SK-N-SH treated with all-trans-retinoic acid at 6 μM for 48 hours (cell line): ENCODE data around the gene MITD1.

Source experiments
- ATAC-seq: fragments of 200-7000 bp; cut with Tn5 transposase; 3 replicates; pipeline ENCODE4 v1.9.1; 2020; ENCODE audit warnings: mild to moderate bottlenecking, moderate library complexity
- ARNTL ChIP-seq: fragments of 450-650 bp; formaldehyde crosslinking; IDR thresholded peaks from 2 replicates; pipeline ENCODE4 v1.5.0; 2020; ENCODE audit warnings: low read depth, mild to moderate bottlenecking, moderate library complexity, borderline replicate concordance
- BACH2 ChIP-seq: fragments of 250-450 bp; sonication (Bioruptor Pico); IDR thresholded peaks from 2 replicates; pipeline ENCODE4 v1.9.0; 2021; ENCODE audit warnings: mild to moderate bottlenecking, borderline replicate concordance
- ESRRG ChIP-seq: fragments of 250-450 bp; sonication (Bioruptor Pico); IDR thresholded peaks from 2 replicates; pipeline ENCODE4 v1.6.1; 2021; ENCODE audit warnings: mild to moderate bottlenecking
- GLIS3 ChIP-seq: fragments of 250-450 bp; sonication (Bioruptor Pico); IDR thresholded peaks from 2 replicates; pipeline ENCODE4 v1.5.0; 2020; ENCODE audit warnings: mild to moderate bottlenecking, moderate library complexity
- ISL1 ChIP-seq: fragments of 250-450 bp; sonication (Bioruptor Pico); IDR thresholded peaks from 2 replicates; pipeline ENCODE4 v2.1.2; 2022; ENCODE audit warnings: mild to moderate bottlenecking, moderate library complexity
- OSR1 ChIP-seq: fragments of 250-450 bp; sonication (Bioruptor Pico); IDR thresholded peaks from 2 replicates; pipeline ENCODE4 v1.8.0; 2022; ENCODE audit warnings: moderate library complexity, mild to moderate bottlenecking, inconsistent platforms
- PATZ1 ChIP-seq: fragments of 250-450 bp; sonication (Bioruptor Pico); IDR thresholded peaks from 2 replicates; pipeline ENCODE4 v1.8.0; 2020; ENCODE audit warnings: mild to moderate bottlenecking, moderate library complexity, borderline replicate concordance
- PPARA ChIP-seq: fragments of 250-450 bp; sonication (Bioruptor Pico); IDR thresholded peaks from 2 replicates; pipeline ENCODE4 v1.5.0; 2020; ENCODE audit warnings: mild to moderate bottlenecking, borderline replicate concordance
- RARB ChIP-seq: fragments of 250-450 bp; sonication (Bioruptor Pico); IDR thresholded peaks from 2 replicates; pipeline ENCODE4 v1.8.0; 2021; ENCODE audit warnings: mild to moderate bottlenecking, moderate library complexity
- SNAI2 ChIP-seq: fragments of 250-450 bp; sonication (Bioruptor Pico); IDR thresholded peaks from 2 replicates; pipeline ENCODE4 v1.5.0; 2020; ENCODE audit warnings: mild to moderate bottlenecking, moderate library complexity
- TOX ChIP-seq: fragments of 250-450 bp; sonication (Bioruptor Pico); IDR thresholded peaks from 2 replicates; pipeline ENCODE4 v1.8.0; 2021; ENCODE audit warnings: mild to moderate bottlenecking, moderate library complexity, borderline replicate concordance
- ZC3H10 ChIP-seq: fragments of 250-450 bp; sonication (Bioruptor Pico); IDR thresholded peaks from 2 replicates; pipeline ENCODE4 v1.5.1; 2021; ENCODE audit warnings: mild to moderate bottlenecking, moderate library complexity
- ZFP30 ChIP-seq: fragments of 450-650 bp; formaldehyde crosslinking; IDR thresholded peaks from 2 replicates; pipeline ENCODE4 v1.5.0; 2022; ENCODE audit warnings: mild to moderate bottlenecking, moderate library complexity
- ZNF565 ChIP-seq: fragments of 450-650 bp; formaldehyde crosslinking; conservative IDR thresholded peaks from 2 replicates; pipeline ENCODE4 v1.5.0; 2020; ENCODE audit warnings: low read depth, mild to moderate bottlenecking, moderate library complexity
- ZNF70 ChIP-seq: fragments of 450-650 bp; formaldehyde crosslinking; IDR thresholded peaks from 2 replicates; pipeline ENCODE4 v1.5.0; 2020; ENCODE audit warnings: mild to moderate bottlenecking, moderate library complexity
- ZNF8 ChIP-seq: fragments of 450-650 bp; formaldehyde crosslinking; IDR thresholded peaks from 2 replicates; pipeline ENCODE4 v1.5.0; 2020; ENCODE audit warnings: mild to moderate bottlenecking, moderate library complexity
- TF ChIP-seq, protein P1 (sequence below): fragments of 250-450 bp; sonication (Bioruptor Pico); IDR thresholded peaks from 2 replicates; pipeline ENCODE4 v1.5.1; 2021; ENCODE audit warnings: mild to moderate bottlenecking, moderate library complexity
- TF ChIP-seq, protein P2 (sequence below): fragments of 250-450 bp; sonication (Bioruptor Pico); IDR thresholded peaks from 2 replicates; pipeline ENCODE4 v1.5.0; 2020; ENCODE audit warnings: mild to moderate bottlenecking, moderate library complexity
- TF ChIP-seq, protein P3 (sequence below): fragments of 250-450 bp; sonication (Bioruptor Pico); IDR thresholded peaks from 2 replicates; pipeline ENCODE4 v1.5.1; 2020; ENCODE audit warnings: low read depth, mild to moderate bottlenecking, moderate library complexity
- TF ChIP-seq, protein P4 (sequence below): fragments of 250-450 bp; sonication (Bioruptor Pico); IDR thresholded peaks from 2 replicates; pipeline ENCODE4 v1.8.0; 2021; ENCODE audit warnings: low read depth, mild to moderate bottlenecking, moderate library complexity, borderline replicate concordance

MITD1 gene

DNA sequence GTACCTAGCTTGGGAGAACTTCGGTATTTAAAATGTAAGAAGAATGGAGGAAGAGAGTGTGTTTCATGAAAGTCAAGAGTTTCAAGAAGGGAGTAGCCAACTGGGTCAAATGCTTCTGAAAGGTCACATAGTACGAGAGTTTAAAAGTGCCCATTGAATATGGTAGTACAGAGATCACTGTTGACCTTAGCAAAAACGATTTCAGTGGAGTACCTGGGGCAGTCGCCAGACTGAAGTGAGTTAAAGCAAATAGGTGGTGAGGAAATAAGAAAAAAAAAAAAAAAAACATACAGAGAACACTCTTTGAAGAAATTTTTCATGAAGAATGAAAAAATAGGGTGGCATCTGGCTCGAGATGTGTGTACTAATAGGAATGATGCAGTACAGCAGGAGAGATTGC lies 14.6 kb downstream of the MITD1 start (continued):
- no peak for TF ChIP-seq TOX (CRISPR knock-in tag)

DNA sequence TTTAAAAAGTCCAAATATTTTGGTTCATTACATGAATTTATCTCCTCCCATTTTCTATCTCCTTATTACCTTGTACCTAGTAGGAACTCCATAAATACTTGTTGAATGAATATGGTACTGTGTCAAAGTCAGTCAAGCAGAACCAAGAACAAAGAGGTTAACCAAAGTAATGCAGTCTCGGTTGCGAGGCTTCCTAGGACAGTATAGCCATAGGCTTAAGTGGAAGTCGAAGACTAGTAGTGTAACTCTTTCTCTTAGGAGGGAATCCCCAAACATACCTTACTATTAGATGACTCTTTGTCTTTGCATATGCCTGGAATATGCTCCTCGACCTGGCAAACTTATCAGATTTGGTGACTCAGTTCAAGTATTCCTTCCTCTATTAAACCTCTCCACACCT lies 21.3 kb downstream of the MITD1 start:
- TF ChIP-seq, protein P1, sequence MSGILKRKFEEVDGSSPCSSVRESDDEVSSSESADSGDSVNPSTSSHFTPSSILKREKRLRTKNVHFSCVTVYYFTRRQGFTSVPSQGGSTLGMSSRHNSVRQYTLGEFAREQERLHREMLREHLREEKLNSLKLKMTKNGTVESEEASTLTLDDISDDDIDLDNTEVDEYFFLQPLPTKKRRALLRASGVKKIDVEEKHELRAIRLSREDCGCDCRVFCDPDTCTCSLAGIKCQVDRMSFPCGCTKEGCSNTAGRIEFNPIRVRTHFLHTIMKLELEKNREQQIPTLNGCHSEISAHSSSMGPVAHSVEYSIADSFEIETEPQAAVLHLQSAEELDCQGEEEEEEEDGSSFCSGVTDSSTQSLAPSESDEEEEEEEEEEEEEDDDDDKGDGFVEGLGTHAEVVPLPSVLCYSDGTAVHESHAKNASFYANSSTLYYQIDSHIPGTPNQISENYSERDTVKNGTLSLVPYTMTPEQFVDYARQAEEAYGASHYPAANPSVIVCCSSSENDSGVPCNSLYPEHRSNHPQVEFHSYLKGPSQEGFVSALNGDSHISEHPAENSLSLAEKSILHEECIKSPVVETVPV (CRISPR knock-in tag) = no peak
- TF ChIP-seq ZC3H10 (CRISPR knock-in tag) (no peak), ISL1 (CRISPR knock-in tag) (no peak), ZFP30 (no peak), ESRRG (CRISPR knock-in tag) (no peak)

GRCh38 chr2:99158599-99158998 lies 22.3 kb downstream of the MITD1 start:
- ATAC-seq = no peak
- no peak for TF ChIP-seq PATZ1 (CRISPR knock-in tag)
- no peak for TF ChIP-seq ZNF70
- TF ChIP-seq PPARA (CRISPR knock-in tag) = no peak
- TF ChIP-seq, protein P2, sequence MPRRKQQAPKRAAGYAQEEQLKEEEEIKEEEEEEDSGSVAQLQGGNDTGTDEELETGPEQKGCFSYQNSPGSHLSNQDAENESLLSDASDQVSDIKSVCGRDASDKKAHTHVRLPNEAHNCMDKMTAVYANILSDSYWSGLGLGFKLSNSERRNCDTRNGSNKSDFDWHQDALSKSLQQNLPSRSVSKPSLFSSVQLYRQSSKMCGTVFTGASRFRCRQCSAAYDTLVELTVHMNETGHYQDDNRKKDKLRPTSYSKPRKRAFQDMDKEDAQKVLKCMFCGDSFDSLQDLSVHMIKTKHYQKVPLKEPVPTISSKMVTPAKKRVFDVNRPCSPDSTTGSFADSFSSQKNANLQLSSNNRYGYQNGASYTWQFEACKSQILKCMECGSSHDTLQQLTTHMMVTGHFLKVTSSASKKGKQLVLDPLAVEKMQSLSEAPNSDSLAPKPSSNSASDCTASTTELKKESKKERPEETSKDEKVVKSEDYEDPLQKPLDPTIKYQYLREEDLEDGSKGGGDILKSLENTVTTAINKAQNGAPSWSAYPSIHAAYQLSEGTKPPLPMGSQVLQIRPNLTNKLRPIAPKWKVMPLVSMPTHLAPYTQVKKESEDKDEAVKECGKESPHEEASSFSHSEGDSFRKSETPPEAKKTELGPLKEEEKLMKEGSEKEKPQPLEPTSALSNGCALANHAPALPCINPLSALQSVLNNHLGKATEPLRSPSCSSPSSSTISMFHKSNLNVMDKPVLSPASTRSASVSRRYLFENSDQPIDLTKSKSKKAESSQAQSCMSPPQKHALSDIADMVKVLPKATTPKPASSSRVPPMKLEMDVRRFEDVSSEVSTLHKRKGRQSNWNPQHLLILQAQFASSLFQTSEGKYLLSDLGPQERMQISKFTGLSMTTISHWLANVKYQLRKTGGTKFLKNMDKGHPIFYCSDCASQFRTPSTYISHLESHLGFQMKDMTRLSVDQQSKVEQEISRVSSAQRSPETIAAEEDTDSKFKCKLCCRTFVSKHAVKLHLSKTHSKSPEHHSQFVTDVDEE = no peak
- TF ChIP-seq, protein P3, sequence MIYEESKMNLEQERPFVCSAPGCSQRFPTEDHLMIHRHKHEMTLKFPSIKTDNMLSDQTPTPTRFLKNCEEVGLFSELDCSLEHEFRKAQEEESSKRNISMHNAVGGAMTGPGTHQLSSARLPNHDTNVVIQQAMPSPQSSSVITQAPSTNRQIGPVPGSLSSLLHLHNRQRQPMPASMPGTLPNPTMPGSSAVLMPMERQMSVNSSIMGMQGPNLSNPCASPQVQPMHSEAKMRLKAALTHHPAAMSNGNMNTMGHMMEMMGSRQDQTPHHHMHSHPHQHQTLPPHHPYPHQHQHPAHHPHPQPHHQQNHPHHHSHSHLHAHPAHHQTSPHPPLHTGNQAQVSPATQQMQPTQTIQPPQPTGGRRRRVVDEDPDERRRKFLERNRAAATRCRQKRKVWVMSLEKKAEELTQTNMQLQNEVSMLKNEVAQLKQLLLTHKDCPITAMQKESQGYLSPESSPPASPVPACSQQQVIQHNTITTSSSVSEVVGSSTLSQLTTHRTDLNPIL (CRISPR knock-in tag) = no peak
- no peak for TF ChIP-seq TOX (CRISPR knock-in tag)
- TF ChIP-seq ZNF8 (CRISPR knock-in tag) = no peak
- no peak for TF ChIP-seq OSR1 (CRISPR knock-in tag)
- TF ChIP-seq GLIS3 = no peak
- TF ChIP-seq ZNF565 = no peak
- TF ChIP-seq RARB (CRISPR knock-in tag) = no peak
- TF ChIP-seq ISL1 (CRISPR knock-in tag) = no peak
- no peak for TF ChIP-seq ESRRG (CRISPR knock-in tag)
- no peak for TF ChIP-seq ARNTL (CRISPR knock-in tag)
- TF ChIP-seq, protein P4, sequence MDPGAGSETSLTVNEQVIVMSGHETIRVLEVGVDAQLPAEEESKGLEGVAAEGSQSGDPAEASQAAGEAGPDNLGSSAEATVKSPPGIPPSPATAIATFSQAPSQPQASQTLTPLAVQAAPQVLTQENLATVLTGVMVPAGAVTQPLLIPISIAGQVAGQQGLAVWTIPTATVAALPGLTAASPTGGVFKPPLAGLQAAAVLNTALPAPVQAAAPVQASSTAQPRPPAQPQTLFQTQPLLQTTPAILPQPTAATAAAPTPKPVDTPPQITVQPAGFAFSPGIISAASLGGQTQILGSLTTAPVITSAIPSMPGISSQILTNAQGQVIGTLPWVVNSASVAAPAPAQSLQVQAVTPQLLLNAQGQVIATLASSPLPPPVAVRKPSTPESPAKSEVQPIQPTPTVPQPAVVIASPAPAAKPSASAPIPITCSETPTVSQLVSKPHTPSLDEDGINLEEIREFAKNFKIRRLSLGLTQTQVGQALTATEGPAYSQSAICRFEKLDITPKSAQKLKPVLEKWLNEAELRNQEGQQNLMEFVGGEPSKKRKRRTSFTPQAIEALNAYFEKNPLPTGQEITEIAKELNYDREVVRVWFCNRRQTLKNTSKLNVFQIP (CRISPR knock-in tag) = no peak
- no peak for TF ChIP-seq SNAI2 (CRISPR knock-in tag)

More for the DNA sequence above, 21.3 kb downstream of the MITD1 start:
- ATAC-seq = no peak

DNA sequence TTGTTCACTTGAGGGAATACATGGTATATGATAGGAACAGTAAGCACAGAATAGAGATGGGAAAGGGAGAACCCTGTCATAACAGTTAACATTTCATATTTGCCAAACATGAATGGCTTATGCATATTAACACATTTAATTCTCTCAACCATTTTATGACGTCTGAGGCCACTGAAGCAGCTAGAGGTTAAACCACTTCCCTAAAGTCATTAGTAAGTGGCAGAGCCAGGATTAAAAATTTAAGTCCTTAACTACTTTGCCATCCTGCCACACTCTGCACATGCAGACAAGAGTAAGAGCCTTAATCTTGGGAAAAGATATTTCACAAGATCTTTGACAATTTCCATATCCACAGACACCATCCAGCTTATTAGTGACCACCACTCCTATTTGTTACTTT lies 24.0 kb downstream of the MITD1 start:
- no peak for TF ChIP-seq ZNF8 (CRISPR knock-in tag)
- TF ChIP-seq, protein P4 (CRISPR knock-in tag) = no peak
- TF ChIP-seq GLIS3 = no peak
- no peak for TF ChIP-seq SNAI2 (CRISPR knock-in tag)
- no peak for TF ChIP-seq ZC3H10 (CRISPR knock-in tag)
- no peak for TF ChIP-seq ZNF70
- TF ChIP-seq, protein P1 (CRISPR knock-in tag) = no peak
- no peak for TF ChIP-seq BACH2 (CRISPR knock-in tag)
- no peak for TF ChIP-seq ZFP30
- no peak for ATAC-seq
